GM21423 (cell line): ENCODE measurements around the gene SHD.
"Not testable (repeated sequence)": the region's sequence is repeated elsewhere in the genome, so short reads cannot be mapped to it uniquely, and the experiment has no call there.

ENCODE experiments used
- ATAC-seq: cut with Tn5 transposase; IDR thresholded peaks from one replicate; pipeline ENCODE4 v1.9.1; 2021; ENCODE audit warnings: mild to moderate bottlenecking, moderate library complexity; ENCODE audit not compliant: unreplicated experiment

The SHD gene, protein sequence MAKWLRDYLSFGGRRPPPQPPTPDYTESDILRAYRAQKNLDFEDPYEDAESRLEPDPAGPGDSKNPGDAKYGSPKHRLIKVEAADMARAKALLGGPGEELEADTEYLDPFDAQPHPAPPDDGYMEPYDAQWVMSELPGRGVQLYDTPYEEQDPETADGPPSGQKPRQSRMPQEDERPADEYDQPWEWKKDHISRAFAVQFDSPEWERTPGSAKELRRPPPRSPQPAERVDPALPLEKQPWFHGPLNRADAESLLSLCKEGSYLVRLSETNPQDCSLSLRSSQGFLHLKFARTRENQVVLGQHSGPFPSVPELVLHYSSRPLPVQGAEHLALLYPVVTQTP

DNA sequence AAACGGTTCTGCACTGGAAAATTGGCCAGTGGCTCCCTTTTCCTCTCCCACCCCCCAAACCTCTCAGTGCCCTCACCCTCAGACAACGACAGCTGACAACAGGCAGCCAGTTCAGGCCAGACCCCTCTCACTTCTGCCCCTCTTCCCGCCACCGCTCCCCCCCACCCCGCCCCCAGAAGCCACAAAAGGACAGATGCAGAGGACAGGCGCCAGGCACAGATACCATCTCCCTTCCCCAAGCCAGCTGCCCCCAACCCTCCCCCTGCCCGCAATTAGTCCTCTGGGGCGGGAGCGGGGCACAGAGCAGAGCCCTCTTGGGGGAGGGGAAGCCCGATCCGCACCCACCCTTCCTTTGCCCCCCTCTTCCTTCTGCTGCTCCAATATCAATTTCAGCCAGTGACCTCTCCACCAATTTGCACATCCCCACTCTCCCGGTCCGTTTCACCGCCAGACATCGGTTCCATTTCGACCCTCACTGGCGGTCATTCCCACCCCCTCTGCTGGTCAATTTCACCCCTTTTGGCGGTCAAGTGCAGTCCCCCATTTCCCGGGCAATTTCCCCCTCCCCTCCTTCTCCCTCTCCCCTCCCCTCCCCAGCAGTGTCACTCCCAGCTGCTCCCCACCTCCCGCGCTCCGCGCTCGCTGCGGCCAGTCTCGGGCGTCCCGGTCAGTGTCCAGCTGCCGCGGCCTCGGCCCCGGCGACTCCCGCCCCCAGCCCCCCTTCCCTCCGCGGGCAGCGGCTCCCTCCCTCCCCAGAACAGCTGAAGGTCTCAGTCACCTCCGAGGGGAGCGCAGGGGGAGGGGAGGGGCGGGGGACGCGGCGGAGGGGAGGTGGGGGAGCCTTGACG, at the start of gene SHD:
SHD (plus strand) TSS at position 848 of the 848 bp plus-strand sequence. CDS start 798 bp downstream, outside the sequence.
- no peak for ATAC-seq

DNA sequence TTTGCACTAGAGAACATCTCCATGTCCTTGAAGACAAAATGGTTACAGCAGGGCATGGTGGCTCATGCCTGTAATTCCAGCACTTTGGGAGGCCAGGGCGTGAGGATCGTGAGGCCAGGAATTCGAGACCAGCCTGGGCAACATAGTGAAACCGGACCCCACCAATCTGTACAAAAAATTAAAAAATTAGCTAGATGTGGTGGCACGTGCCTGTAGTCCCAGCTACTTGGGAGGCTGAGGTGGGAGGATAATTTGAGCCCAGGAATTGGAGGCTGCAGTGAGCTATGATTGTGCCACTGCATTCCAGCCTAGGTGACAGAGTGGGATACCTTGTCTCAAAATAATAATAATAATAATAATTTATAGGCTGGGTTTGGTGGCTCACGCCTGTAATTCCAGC, 48.8 kb upstream of the SHD start:
- not testable (repeated sequence) for ATAC-seq

DNA sequence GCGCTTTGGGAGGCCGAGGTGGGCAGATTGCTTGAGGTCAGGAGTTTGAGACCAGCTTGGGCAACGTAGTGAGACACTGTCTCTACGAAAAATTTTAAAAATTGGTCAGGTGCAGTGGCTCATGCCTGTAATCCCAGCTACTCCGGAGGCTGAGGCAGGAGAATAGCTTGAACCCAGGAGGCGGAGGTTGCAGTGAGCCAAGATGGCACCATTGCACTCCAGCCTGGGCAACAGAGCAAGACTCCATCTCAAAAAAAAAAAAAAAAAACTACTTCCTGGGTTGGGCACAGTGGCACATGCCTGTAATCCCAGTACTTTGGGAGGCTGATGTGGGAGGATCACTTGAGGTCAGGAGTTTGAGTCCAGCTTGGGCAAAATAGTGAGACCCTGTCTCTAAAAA, 47.5 kb upstream of the SHD start:
- ATAC-seq: not testable (repeated sequence)

DNA sequence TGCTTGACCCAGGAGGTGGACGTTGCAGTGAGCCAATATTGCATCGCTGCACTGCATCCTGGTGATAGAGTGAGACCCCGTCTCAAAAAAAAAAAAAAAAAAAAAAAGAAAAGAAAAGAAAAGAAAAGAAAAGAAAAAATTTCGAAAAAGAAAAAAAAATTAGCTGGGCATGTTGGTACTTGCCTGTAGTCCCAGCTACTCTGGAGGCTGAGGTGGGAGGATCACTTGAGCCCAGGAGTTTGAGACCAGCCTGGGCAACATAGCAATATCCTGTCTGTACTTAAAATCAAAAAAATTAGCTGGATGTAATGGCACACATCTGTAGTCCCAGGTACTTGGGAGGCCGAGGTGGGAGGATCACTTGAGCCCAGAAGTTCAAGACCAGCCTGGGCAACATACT, 46.9 kb upstream of the SHD start:
- not testable (repeated sequence) for ATAC-seq

- ATAC-seq: no peak
Measured at GRCh38 chr19:4232614-4233281, 46.3 kb upstream of the SHD start.

- ATAC-seq: no peak
Measured at GRCh38 chr19:4233282-4233853, 45.7 kb upstream of the SHD start.

GRCh38 chr19:4234142-4234861, 44.8 kb upstream of the SHD start:
- ATAC-seq: no peak

- ATAC-seq: no peak
Measured at GRCh38 chr19:4234862-4235201, 44.2 kb upstream of the SHD start.

DNA sequence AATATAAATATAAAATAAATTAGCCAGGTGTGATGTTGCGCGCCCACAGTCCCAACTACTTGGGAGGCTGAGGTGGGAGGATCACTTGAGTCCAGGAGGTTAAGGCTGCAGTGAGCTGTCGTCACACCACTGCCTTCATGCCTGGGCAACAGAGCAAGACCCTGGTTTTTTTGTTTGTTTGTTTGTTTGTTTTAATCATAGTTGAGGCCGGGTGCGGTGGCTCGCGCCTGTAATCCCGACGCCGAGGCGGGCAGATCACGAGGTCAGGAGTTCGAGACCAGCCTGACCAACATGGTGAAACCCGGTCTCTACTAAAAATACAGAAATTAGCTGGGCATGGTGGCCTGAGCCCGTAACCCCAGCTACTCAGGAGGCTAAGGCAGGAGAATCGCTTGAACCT, 41.6 kb upstream of the SHD start:
- ATAC-seq: not testable (repeated sequence)

DNA sequence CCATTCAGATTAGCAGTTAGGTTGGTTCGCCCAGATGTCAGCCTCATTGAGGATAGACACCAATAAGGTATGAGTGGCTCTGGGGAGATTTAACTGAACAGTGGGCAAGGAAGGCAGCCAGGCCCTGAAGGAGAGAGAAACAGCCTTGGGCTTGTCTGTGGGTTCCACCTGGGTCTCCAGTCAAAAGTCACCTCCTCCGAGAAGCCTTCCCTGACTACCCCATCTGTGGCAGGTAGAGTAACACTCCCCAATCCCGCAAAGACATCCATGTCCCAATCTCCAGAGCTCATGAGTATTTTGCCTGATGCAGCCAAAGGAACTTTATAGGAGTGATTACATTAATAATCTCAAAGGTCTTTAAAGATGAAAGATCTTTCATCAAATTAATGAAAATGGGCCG, 40.2 kb upstream of the SHD start:
- ATAC-seq: no peak

DNA sequence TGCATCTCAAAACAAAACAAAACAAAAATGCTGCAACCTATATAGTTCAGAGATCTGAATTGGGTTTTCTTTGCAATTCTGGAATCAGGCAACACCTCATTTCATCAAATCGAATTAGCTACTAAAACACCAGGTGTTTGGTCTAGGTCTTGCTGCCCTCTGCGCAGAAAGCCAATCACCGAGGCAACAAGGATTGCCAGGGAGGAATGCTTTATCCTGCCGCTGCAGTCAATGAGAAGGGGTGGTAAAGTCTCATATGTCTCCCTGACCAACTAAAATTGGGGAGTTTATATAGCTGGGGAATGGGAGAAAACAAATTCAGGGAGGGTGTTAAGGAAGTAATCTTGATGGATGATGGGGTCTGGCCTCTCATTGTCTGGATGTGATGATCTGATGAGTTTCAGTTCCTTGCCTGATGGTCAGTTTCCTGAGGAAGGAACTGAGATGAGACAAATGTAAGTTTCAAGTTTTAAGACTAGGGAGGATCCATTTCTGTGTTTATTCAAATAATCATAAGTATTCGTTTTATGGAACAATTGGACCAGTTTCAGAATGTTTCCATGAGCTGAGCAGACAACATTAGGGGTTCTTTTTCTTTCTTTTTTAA, 37.1 kb upstream of the SHD start:
- no peak for ATAC-seq

DNA sequence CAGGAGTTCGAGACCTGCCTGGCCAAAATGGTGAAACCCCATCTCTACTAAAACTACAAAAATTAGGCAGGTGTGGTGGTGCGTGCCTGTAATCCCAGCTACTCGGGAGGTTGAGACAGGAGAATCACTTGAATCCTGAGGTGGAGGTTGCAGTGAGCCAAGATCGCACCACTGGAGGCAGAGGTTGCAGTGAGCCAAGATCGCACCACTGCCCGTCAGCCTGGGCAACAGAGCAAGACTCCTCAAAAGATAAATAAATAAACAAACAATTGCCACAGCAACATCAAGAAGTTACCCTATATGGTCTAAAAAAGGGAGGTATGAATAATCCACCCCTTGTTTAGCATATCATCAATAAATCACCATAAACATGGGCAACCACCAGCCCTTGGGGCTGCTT, 33.1 kb upstream of the SHD start:
- ATAC-seq: not testable (repeated sequence)

- ATAC-seq: peak; percentile 86
Measured at GRCh38 chr19:4246767-4247593, 32.1 kb upstream of the SHD start, which contains the start of gene YJU2. Gene YJU2 (plus strand): TSS chr19:4247080. CDS start chr19:4247147, 67 bp downstream.

- ATAC-seq: no peak
Measured at GRCh38 chr19:4256563-4256962, 22.5 kb upstream of the SHD start.

DNA sequence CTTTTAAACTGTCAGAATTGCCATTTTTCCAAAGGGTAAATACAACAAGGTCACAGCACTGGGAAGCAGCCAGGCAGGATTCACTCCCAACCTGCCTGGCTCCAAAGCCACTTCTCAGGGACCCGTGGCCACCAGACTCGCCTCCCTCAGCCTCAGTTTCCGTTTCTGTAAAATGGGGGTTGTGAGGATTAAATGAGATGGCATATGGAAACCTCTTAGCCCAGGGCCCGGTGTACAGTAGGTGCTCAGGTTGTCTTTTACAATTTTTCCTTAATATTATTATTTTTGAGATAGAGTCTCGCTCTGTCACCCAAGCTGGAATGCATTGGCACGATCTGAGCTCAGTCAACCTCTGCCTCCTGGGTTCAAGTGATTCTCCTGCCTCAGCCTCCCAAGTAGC, 22.0 kb upstream of the SHD start:
- no peak for ATAC-seq

DNA sequence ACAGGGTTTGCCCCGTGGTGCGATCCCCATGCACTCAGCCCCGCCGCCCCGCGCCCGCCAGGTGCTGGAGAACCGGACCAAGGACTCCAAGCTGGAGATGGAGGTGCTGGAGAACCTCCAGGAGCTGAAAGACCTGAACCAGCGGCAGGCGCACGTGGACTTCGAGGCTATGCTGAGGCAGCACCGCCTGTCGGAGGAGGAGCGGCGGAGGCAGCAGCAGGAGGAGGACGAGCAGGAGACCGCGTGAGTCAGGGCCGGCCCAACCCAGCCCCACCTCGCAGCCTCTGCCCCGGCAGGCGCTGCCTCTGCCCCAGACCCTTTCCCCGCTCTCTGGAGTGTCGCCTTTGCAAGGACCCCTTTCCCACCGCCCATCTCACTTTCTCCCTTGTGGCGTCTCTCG, 20.9 kb upstream of the SHD start:
- ATAC-seq: no peak

DNA sequence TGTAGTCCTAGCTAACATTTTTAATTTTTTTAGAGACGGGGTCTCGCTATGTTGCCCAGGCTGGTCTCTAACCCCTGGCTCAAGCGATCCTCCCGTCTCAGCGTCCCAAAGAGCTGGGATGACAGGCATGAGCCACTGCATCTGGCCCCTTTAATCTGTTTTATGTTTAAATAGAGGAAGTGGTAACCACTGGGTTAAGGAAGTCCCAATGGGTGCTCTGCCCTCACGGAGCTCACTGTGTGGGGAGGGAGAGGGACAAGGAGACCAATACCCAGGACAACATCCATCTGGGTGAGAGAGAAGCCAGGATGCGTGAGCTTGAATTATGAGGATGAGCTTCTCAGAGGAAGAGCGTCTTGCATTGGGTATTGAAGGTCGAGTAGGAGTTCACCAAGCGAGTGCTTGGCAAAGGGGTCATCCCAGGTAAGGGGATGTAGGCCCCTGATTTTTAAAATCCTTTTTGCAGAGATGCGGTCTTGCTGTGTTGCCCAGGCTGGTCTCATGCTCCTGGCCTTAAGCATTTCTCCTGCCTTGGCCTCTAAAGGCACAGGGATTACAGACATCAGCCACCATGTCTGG, 18.4 kb upstream of the SHD start:
- no peak for ATAC-seq

- no peak for ATAC-seq
Measured at GRCh38 chr19:4264812-4265211, 14.3 kb upstream of the SHD start.
